ENCODE results near the gene GPR137B. TPM values are rescaled to one million over a fixed set of nuclear protein-coding genes. Genes with fewer than 3 reads are reported as not detected.
A peak's percentile ranks its signal among the peaks of the same experiment; 100 is the strongest.

Gene GPR137B
- total RNA-seq, 3 donors from 2014 or later: 6.0 to 13.3 (median 8.5) TPM

- Histone ChIP-seq H3K4me3 (no peak overlapping the region), H3K36me3 (ENCODE audit: low read depth) (no peaks in the 10 kb centered on the region), H3K4me1 (ENCODE audit: low read depth) (peaks cover 11% of the 10 kb centered on the region), H3K9me3 (no peaks in the 10 kb centered on the region)
- ATAC-seq (peak; percentile 50), DNase-seq (peak in 2 of 3 donors; percentile 42 to 52)
- intact Hi-C loops (cut with DNase I, micrococcal nuclease): no loop called here
- TF ChIP-seq CTCF (IDR thresholded peaks at IDR 0.05): no peak
Measured at GRCh38 chr1:236141447-236142252, 689 bp upstream of the GPR137B start.

- Histone ChIP-seq H3K36me3 (ENCODE audit: low read depth) (no peaks in the 10 kb centered on the region), H3K4me1 (ENCODE audit: low read depth) (peaks cover 11% of the 10 kb centered on the region), H3K4me3 (peak overlapping the region; percentile 36), H3K9me3 (no peaks in the 10 kb centered on the region)
- ATAC-seq (peak; percentile 41), DNase-seq (no peak)
- no peak for TF ChIP-seq CTCF (IDR thresholded peaks at IDR 0.05)
- intact Hi-C loops (cut with DNase I, micrococcal nuclease): no loop called here
Measured at GRCh38 chr1:236143104-236143948, 987 bp downstream of the GPR137B start.

- Histone ChIP-seq H3K4me3 (no peak overlapping the region), H3K4me1 (ENCODE audit: low read depth) (peaks cover 11% of the 10 kb centered on the region), H3K9me3 (no peaks in the 10 kb centered on the region), H3K36me3 (ENCODE audit: low read depth) (no peaks in the 10 kb centered on the region)
- ATAC-seq (no peak), DNase-seq (no peak)
- no peak for TF ChIP-seq CTCF (IDR thresholded peaks at IDR 0.05)
- intact Hi-C loops (cut with DNase I, micrococcal nuclease): no loop called here
Measured at GRCh38 chr1:236144033-236144432, 1.7 kb downstream of the GPR137B start.

GRCh38 chr1:236144446-236145150 lies 2.3 kb downstream of the GPR137B start:
- no peak for TF ChIP-seq CTCF (IDR thresholded peaks at IDR 0.05)
- no peaks in the 10 kb centered on the region for H3K9me3 ChIP-seq
- DNase-seq: no peak
- ATAC-seq: no peak
- peaks cover 11% of the 10 kb centered on the region for H3K4me1 ChIP-seq (ENCODE audit: low read depth)
- H3K4me3 ChIP-seq: no peak overlapping the region
- intact Hi-C loops (cut with DNase I, micrococcal nuclease): no loop called here
- H3K36me3 ChIP-seq (ENCODE audit: low read depth): no peaks in the 10 kb centered on the region

- Histone ChIP-seq H3K9me3 (no peaks in the 10 kb centered on the region), H3K4me3 (no peak overlapping the region), H3K4me1 (ENCODE audit: low read depth) (peaks cover 6% of the 10 kb centered on the region), H3K36me3 (ENCODE audit: low read depth) (no peaks in the 10 kb centered on the region)
- intact Hi-C loops (cut with DNase I, micrococcal nuclease): no loop called here
- TF ChIP-seq CTCF (IDR thresholded peaks at IDR 0.05): no peak
- ATAC-seq (peak; percentile 46), DNase-seq (peak in 2 of 3 donors; percentile 61 to 63)
Measured at GRCh38 chr1:236147068-236147467, 4.7 kb downstream of the GPR137B start.

Data from mucosa of descending colon (tissue), 3 donors.